DND-41 (cell line): ENCODE data around the gene C6orf136.

ENCODE experiments used
- ATAC-seq: fragments of 200-7000 bp; cut with Tn5 transposase; 3 replicates; pipeline ENCODE4 v1.9.1; 2021; ENCODE audit warnings: low read depth; ENCODE audit not compliant: insufficient read depth
- DNase-seq: peaks from one replicate; pipeline ENCODE4 v3.0.0-alpha.2; 2020
- H2AFZ ChIP-seq: 2 replicates; pipeline ENCODE4 v1.6.0; 2012; ENCODE audit warnings: low read depth, low read length
- H3K27ac ChIP-seq: 2 replicates; pipeline ENCODE4 v1.5.1; 2012; ENCODE audit warnings: low read length, inconsistent platforms
- H3K27me3 ChIP-seq: fragments of 200-600 bp; sonication (generic); 2 replicates; pipeline ENCODE4 v1.6.0; 2012; ENCODE audit warnings: low read length, mild to moderate bottlenecking, inconsistent platforms; ENCODE audit not compliant: insufficient read depth, poor library complexity
- H3K36me3 ChIP-seq: 2 replicates; pipeline ENCODE4 v1.5.1; 2012; ENCODE audit warnings: low read length, inconsistent platforms; ENCODE audit not compliant: insufficient read depth
- H3K4me1 ChIP-seq: 2 replicates; pipeline ENCODE4 v1.5.1; 2012; ENCODE audit warnings: mild to moderate bottlenecking, low read length; ENCODE audit not compliant: insufficient read depth
- H3K4me2 ChIP-seq: 2 replicates; pipeline ENCODE4 v1.6.0; 2012; ENCODE audit warnings: mild to moderate bottlenecking, moderate library complexity, low read length, inconsistent platforms; ENCODE audit not compliant: insufficient read depth
- H3K4me3 ChIP-seq, 2 experiments: fragments of 200-600 bp in 1 of 2; shearing (Covaris generic) in 1 of 2; 2 replicates each; pipeline ENCODE4 v1.5.1; 2012 to 2016; ENCODE audit warnings: inconsistent platforms in 2 of 2, low read length in 2 of 2, mild to moderate bottlenecking in 2 of 2, low read depth in 1 of 2, moderate library complexity in 1 of 2
- H3K79me2 ChIP-seq: 2 replicates; pipeline ENCODE4 v1.6.0; 2012; ENCODE audit warnings: low read length, inconsistent platforms; ENCODE audit not compliant: insufficient read depth
- H3K9ac ChIP-seq: 2 replicates; pipeline ENCODE4 v1.6.0; 2012; ENCODE audit warnings: low read depth, mild to moderate bottlenecking, inconsistent platforms, low read length, moderate library complexity
- H3K9me3 ChIP-seq: 2 replicates; pipeline ENCODE4 v1.5.1; 2012; ENCODE audit warnings: low read length, moderate library complexity, mild to moderate bottlenecking, inconsistent platforms; ENCODE audit not compliant: insufficient read depth, severe bottlenecking
- H4K20me1 ChIP-seq: 2 replicates; pipeline ENCODE4 v1.6.0; 2012; ENCODE audit warnings: low read length; ENCODE audit not compliant: insufficient read depth
- CTCF ChIP-seq: IDR thresholded peaks from 2 replicates; pipeline ENCODE4 v1.5.1; 2012; ENCODE audit warnings: borderline replicate concordance, low read length, moderate library complexity, mild to moderate bottlenecking; ENCODE audit not compliant: poor library complexity, severe bottlenecking; ENCODE audit errors: extremely low read depth
- EZH2 ChIP-seq: IDR thresholded peaks from 3 replicates; pipeline ENCODE4 v1.6.1; 2012; ENCODE audit warnings: borderline replicate concordance, low read depth, mild to moderate bottlenecking, moderate library complexity, low read length, inconsistent platforms; ENCODE audit not compliant: severe bottlenecking

C6orf136 gene

GRCh38 chr6:30651143-30651542 is 4.2 kb downstream of the C6orf136 start:
- Histone ChIP-seq H3K4me1 (peaks cover 27% of the 10 kb centered on the region), H2AFZ (no peak overlapping the region), H3K9ac (no peak overlapping the region), H4K20me1 (peaks cover 6% of the 10 kb centered on the region; the same call in 1 of the 2 replicates), H3K9me3 (no peaks in the 10 kb centered on the region), H3K79me2 (peaks cover 38% of the 10 kb centered on the region), H3K4me2 (no peak overlapping the region), H3K27ac (no peak overlapping the region), H3K4me3 (no peak overlapping the region), H3K27me3 (no peaks in the 10 kb centered on the region), H3K36me3 (peaks cover 65% of the 10 kb centered on the region)
- no peak for DNase-seq
- TF ChIP-seq CTCF (no peak), EZH2 (no peak)
- no peak for ATAC-seq

GRCh38 chr6:30654798-30655742 is 8.1 kb downstream of the C6orf136 start:
- Histone ChIP-seq H3K4me3 (no peak overlapping the region), H3K36me3 (peaks cover 89% of the 10 kb centered on the region), H3K27ac (no peak overlapping the region), H3K27me3 (no peaks in the 10 kb centered on the region), H3K9ac (no peak overlapping the region), H4K20me1 (no peaks in the 10 kb centered on the region), H2AFZ (no peak overlapping the region), H3K4me1 (no peaks in the 10 kb centered on the region), H3K9me3 (no peaks in the 10 kb centered on the region), H3K4me2 (no peak overlapping the region), H3K79me2 (peaks cover 3% of the 10 kb centered on the region; the same call in 1 of the 2 replicates)
- TF ChIP-seq EZH2 (no peak), CTCF (no peak)
- no peak for ATAC-seq
- no peak for DNase-seq

GRCh38 chr6:30655743-30656094 is 8.8 kb downstream of the C6orf136 start:
- ATAC-seq = no peak
- TF ChIP-seq CTCF = no peak
- TF ChIP-seq EZH2 = no peak
- peaks cover 88% of the 10 kb centered on the region for H3K36me3 ChIP-seq

More at GRCh38 chr6:30655743-30656094, 8.8 kb downstream of the C6orf136 start:
- Histone ChIP-seq H3K27me3 (no peaks in the 10 kb centered on the region), H3K4me1 (no peaks in the 10 kb centered on the region), H3K9me3 (no peaks in the 10 kb centered on the region), H3K27ac (no peak overlapping the region), H3K9ac (no peak overlapping the region), H2AFZ (no peak overlapping the region), H3K4me2 (no peak overlapping the region), H4K20me1 (no peaks in the 10 kb centered on the region), H3K4me3 (no peak overlapping the region), H3K79me2 (no peaks in the 10 kb centered on the region)
- DNase-seq = no peak
